ENCODE measurements around the gene ADCY2.

ADCY2 gene

DNA sequence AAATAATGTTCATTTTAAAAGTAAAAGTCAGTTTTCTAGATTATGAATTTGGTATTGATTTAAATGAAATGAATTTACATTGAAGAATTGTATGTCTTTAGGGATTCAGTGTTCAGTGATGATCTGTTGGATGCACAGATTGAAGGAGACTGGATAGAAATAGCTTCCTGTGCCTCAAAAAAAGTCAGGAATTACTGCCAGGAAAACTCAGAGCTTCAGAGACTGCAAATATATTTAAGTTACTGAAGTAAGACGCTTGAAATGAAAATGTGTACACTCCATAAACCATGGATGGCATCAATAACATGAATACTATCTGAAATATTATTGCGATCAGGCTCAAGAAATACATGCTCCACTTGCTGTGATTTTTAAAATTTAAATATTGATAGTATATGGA, 60.3 kb downstream of the ADCY2 start:
- TF ChIP-seq CTCF (IDR thresholded peaks at IDR 0.05; ENCODE audit: insufficient read depth, low read depth, low read length, missing control alignments) = no peak
- no peak for DNase-seq (ENCODE audit: low read depth)
- H3K4me3 ChIP-seq (ENCODE audit: low read length) = no peak overlapping the region

DNA sequence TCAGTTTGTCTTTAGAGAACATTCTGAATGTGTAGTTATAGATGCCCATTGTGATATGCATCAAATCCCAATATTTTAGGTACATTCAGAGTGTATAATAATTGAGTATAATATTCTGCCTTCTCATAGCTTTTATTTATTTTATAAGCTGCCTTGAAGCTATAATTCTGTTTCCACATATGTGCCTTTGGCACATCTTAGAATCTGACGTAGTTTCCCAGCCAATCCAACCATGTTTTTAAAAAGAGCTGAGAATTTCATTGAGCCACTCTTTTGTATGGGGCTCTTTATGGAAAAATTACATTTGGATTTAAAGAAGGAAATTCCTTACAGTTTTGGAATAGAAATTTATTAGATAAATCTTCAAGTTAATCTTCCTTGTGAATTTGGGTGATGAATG, 65.4 kb downstream of the ADCY2 start:
- no peak for TF ChIP-seq CTCF (IDR thresholded peaks at IDR 0.05; ENCODE audit: insufficient read depth, low read depth, low read length, missing control alignments)
- DNase-seq (ENCODE audit: low read depth) = no peak
- no peak overlapping the region for H3K4me3 ChIP-seq (ENCODE audit: low read length)

GRCh38 chr5:7462758-7463157, 66.8 kb downstream of the ADCY2 start:
- no peak overlapping the region for H3K4me3 ChIP-seq (ENCODE audit: low read length)
- no peak for TF ChIP-seq CTCF (IDR thresholded peaks at IDR 0.05; ENCODE audit: insufficient read depth, low read depth, low read length, missing control alignments)
- DNase-seq (ENCODE audit: low read depth) = no peak

- DNase-seq (ENCODE audit: low read depth) = no peak
- TF ChIP-seq CTCF (IDR thresholded peaks at IDR 0.05; ENCODE audit: insufficient read depth, low read depth, low read length, missing control alignments) = no peak
- H3K4me3 ChIP-seq (ENCODE audit: low read length) = no peak overlapping the region
Observed at GRCh38 chr5:7464182-7464581, 68.2 kb downstream of the ADCY2 start.

- no peak for DNase-seq (ENCODE audit: low read depth)
- no peak for TF ChIP-seq CTCF (IDR thresholded peaks at IDR 0.05; ENCODE audit: insufficient read depth, low read depth, low read length, missing control alignments)
Observed at GRCh38 chr5:7467179-7467578, 71.2 kb downstream of the ADCY2 start.

GRCh38 chr5:7468742-7469141, 72.8 kb downstream of the ADCY2 start:
- no peak for DNase-seq (ENCODE audit: low read depth)
- TF ChIP-seq CTCF (IDR thresholded peaks at IDR 0.05; ENCODE audit: insufficient read depth, low read depth, low read length, missing control alignments) = no peak

More at GRCh38 chr5:7467179-7467578, 71.2 kb downstream of the ADCY2 start:
- H3K4me3 ChIP-seq (ENCODE audit: low read length) = no peak overlapping the region

GRCh38 chr5:7471710-7472109, 75.8 kb downstream of the ADCY2 start:
- DNase-seq (ENCODE audit: low read depth) = no peak
- no peak overlapping the region for H3K4me3 ChIP-seq (ENCODE audit: low read length)
- TF ChIP-seq CTCF (IDR thresholded peaks at IDR 0.05; ENCODE audit: insufficient read depth, low read depth, low read length, missing control alignments) = no peak

More at GRCh38 chr5:7468742-7469141, 72.8 kb downstream of the ADCY2 start:
- no peak overlapping the region for H3K4me3 ChIP-seq (ENCODE audit: low read length)

Data from epithelial cell of esophagus (primary cell).